Sigmoid colon (tissue), 4 donors: ENCODE measurements around the gene KL.

Experiments used
- CTCF ChIP-seq, 4 experiments: fragments of 450-650 bp in 3 of 4; fragments of 200-600 bp in 1 of 4; IDR thresholded peaks; one replicate each; pipeline ENCODE4 v1.5.1; 2016 to 2019; ENCODE audit warnings: antibody characterized with exemption in 4 of 4, mild to moderate bottlenecking in 3 of 4, moderate library complexity in 2 of 4
- POLR2A ChIP-seq, 2 donors: fragments of 450-650 bp; IDR thresholded peaks; one replicate each; pipeline ENCODE4 v1.6.1; 2016; ENCODE audit warnings: antibody characterized with exemption in 2 of 2, mild to moderate bottlenecking in 2 of 2, moderate library complexity in 2 of 2
- POLR2AphosphoS5 ChIP-seq, 4 donors: sonication (generic); formaldehyde crosslinking; IDR thresholded peaks; one replicate each; pipeline ENCODE4 v1.6.1; 2017; ENCODE audit warnings: antibody characterized with exemption in 4 of 4

DNA sequence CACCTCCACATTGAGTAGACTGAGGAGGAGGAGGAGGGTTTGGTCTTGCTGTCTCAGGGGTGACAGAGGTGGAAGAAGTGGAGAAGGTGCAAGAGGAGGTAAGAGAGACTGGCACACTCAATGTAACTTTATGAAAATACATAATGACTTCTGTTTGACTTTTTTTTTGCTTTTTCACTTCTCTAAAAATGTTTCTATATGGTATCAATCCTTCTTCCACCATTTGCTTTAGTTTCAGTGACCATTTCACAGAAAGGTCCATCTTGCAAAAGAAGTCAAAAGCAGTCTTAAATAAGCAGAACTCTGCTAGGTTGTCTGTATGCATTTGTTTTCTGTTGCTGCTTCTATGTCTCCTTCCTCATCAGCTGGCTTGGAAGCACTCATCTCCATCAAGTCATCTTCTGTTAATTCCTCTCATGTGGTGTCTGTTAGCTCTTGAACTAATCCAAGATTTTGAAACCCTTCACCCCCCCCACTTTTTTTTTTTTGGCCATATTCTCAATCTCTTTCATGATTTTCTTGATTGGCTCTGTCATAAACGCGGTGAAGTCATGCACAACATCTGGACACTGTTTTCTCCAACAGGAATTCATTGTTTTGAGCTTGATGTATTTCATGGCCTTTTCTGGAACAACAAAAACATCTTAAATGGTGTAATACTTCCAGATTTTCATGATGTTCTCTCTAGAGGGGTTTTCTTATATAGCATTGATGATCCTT, 80.8 kb downstream of the KL start:
- TF ChIP-seq CTCF (IDR thresholded peaks at IDR 0.05) = no peak
- no peak for TF ChIP-seq POLR2A (IDR thresholded peaks at IDR 0.05)
- no peak for TF ChIP-seq POLR2AphosphoS5 (IDR thresholded peaks at IDR 0.05)
